ENCODE data around the gene C3orf18. TPM values are rescaled to one million over a fixed set of nuclear protein-coding genes. Genes with fewer than 3 reads are reported as not detected.

C3orf18 gene
- total and polyA plus RNA-seq, 10 of the 15 experiments (the other 5 are each of a cell fraction or from before 2014, with no cell fraction given) = 0.06 to 3.2 (median 0.66) TPM

- no peaks in the 10 kb centered on the region for H4K20me1 ChIP-seq (ENCODE audit: control insufficient read depth, insufficient read depth)
- TF ChIP-seq STAT1 (conservative IDR thresholded peaks at IDR 0.05) = no peak
- no peak overlapping the region for H3K4me3 ChIP-seq
- ChIA-PET RAD21 (ENCODE audit: unreplicated experiment) (interaction anchor here (1.3 to 3.0 kb wide), 3 partner anchors 8 to 13 kb away, joined by 3 to 32 read pairs (median 15); partner anchors contain the start of gene CISH), CTCF (interaction anchor here (1.3 to 4.8 kb wide), 7 partner anchors 10 to 32 kb away, joined by 3 to 42 read pairs (median 5); no protein-coding TSS in a partner anchor), SMC1A (ENCODE audit: uncharacterized antibody, unreplicated experiment) (interaction anchor here (1.2 kb wide), 1 partner anchor 10 kb away, joined by 6 read pairs; no protein-coding TSS in a partner anchor), POLR2A (interaction anchor here (1.1 to 7.6 kb wide), 2 partner anchors 13 to 17 kb away, joined by 3 to 65 read pairs; no protein-coding TSS in a partner anchor)
- H3K4me1 ChIP-seq (ENCODE audit: control insufficient read depth, insufficient read depth, low read length) = peaks cover 21% of the 10 kb centered on the region
- DNase-seq (ENCODE audit: low read depth, low spot score) (no peak), FAIRE-seq (no peak), ATAC-seq (no peak)
- H3K27me3 ChIP-seq (replicated peaks in 1 of 2; ENCODE audit: control insufficient read depth in 2 of 2, insufficient read depth in 2 of 2, low read length in 1 of 2) = no peaks in the 10 kb centered on the region
- no peak overlapping the region for H3K27ac ChIP-seq (ENCODE audit: control insufficient read depth, insufficient read depth)
- WGBS (ENCODE audit: insufficient coverage, insufficient replicate concordance, low lambda C conversion rate, missing lambda C conversion rate) = 45% methylated on average over 4 of the region's 4 CpGs
- H3K4me2 ChIP-seq (ENCODE audit: control insufficient read depth, insufficient read depth) = no peak overlapping the region
- intact Hi-C loops (cut with micrococcal nuclease; ENCODE audit: unreplicated experiment) (no loop called here), in situ Hi-C loops (cut with MboI) (loop anchor here (25.0 kb wide), 1 partner anchor 1084 kb away; no protein-coding TSS in a partner anchor)
- no TSS peak for BruUV-seq (replicated peaks)
- no peaks in the 10 kb centered on the region for H3K36me3 ChIP-seq (ENCODE audit: control insufficient read depth in 2 of 2, insufficient read depth in 2 of 2, low read length in 1 of 2)
- no peaks in the 10 kb centered on the region for H3K9me3 ChIP-seq (replicated peaks; ENCODE audit: control insufficient read depth, insufficient read depth, low read length)
- H3K9ac ChIP-seq (ENCODE audit: control insufficient read depth, insufficient read depth, low read length) = no peak overlapping the region
- H3K79me2 ChIP-seq (ENCODE audit: control insufficient read depth, insufficient read depth, low read length) = no peaks in the 10 kb centered on the region
- no peak overlapping the region for H2AFZ ChIP-seq (ENCODE audit: control insufficient read depth, low read depth, low read length)
Observed at GRCh38 chr3:50603261-50604109, 35.9 kb upstream of the C3orf18 start.

GRCh38 chr3:50602595-50603191 lies 35.1 kb upstream of the C3orf18 start:
- no peak overlapping the region for H2AFZ ChIP-seq (ENCODE audit: control insufficient read depth, low read depth, low read length)
- TF ChIP-seq RB1 (IDR thresholded peaks at IDR 0.05; ENCODE audit: borderline replicate concordance) (no peak), MYC (IDR thresholded peaks at IDR 0.05; ENCODE audit: insufficient read depth, insufficient read length, insufficient replicate concordance, low read length, severe bottlenecking) (no peak), ZBED1 (IDR thresholded peaks at IDR 0.05; ENCODE audit: borderline replicate concordance) (no peak), ZNF622 (IDR thresholded peaks at IDR 0.05) (no peak), BACH1 (IDR thresholded peaks at IDR 0.05; ENCODE audit: borderline replicate concordance) (no peak), RBBP5 (conservative IDR thresholded peaks at IDR 0.05) (no peak), NR2F1 (conservative IDR thresholded peaks at IDR 0.05) (no peak), POLR2AphosphoS5 (IDR thresholded peaks at IDR 0.05; ENCODE audit: low read length) (no peak)
- no peak for FAIRE-seq
- intact Hi-C loops (cut with micrococcal nuclease; ENCODE audit: unreplicated experiment) (no loop called here), in situ Hi-C loops (cut with MboI) (loop anchor here (25.0 kb wide), 1 partner anchor 1085 kb away; no protein-coding TSS in a partner anchor)
- no peaks in the 10 kb centered on the region for H3K9me3 ChIP-seq (replicated peaks; ENCODE audit: control insufficient read depth, insufficient read depth, low read length)
- no peak for ATAC-seq
- ChIA-PET RAD21 (ENCODE audit: unreplicated experiment) (interaction anchor here (1.3 to 3.0 kb wide), 4 partner anchors 8 to 31 kb away, joined by 3 to 32 read pairs (median 10); partner anchors contain the start of gene CISH), SMC1A (ENCODE audit: uncharacterized antibody, unreplicated experiment) (interaction anchor here (1.1 to 3.3 kb wide), 5 partner anchors 11 to 34 kb away, joined by 3 to 15 read pairs (median 5); partner anchors contain the start of gene HEMK1), CTCF (interaction anchor here (1.3 to 4.8 kb wide), 7 partner anchors 8 to 31 kb away, joined by 3 to 42 read pairs (median 13); partner anchors contain the start of gene CISH), POLR2A (interaction anchor here (0.9 to 7.6 kb wide), 6 partner anchors 8 to 36 kb away, joined by 3 to 65 read pairs (median 7); partner anchors contain the start of genes C3orf18, CISH and HEMK1)
- no peaks in the 10 kb centered on the region for H3K36me3 ChIP-seq (ENCODE audit: control insufficient read depth in 2 of 2, insufficient read depth in 2 of 2, low read length in 1 of 2)
- H3K9ac ChIP-seq (ENCODE audit: control insufficient read depth, insufficient read depth, low read length) = no peak overlapping the region
- H3K27ac ChIP-seq (ENCODE audit: control insufficient read depth, insufficient read depth) = no peak overlapping the region
- H3K4me2 ChIP-seq (ENCODE audit: control insufficient read depth, insufficient read depth) = no peak overlapping the region
- H3K4me1 ChIP-seq (ENCODE audit: control insufficient read depth, insufficient read depth, low read length) = peaks cover 21% of the 10 kb centered on the region
- DNase-seq (ENCODE audit: low read depth, low spot score) = no peak
- no peaks in the 10 kb centered on the region for H3K27me3 ChIP-seq (replicated peaks in 1 of 2; ENCODE audit: control insufficient read depth in 2 of 2, insufficient read depth in 2 of 2, low read length in 1 of 2)
- BruUV-seq (replicated peaks) = no TSS peak
- WGBS (ENCODE audit: insufficient coverage, insufficient replicate concordance, low lambda C conversion rate, missing lambda C conversion rate) = 40% methylated on average over 9 of the region's 9 CpGs
- no peak overlapping the region for H3K4me3 ChIP-seq
- no peaks in the 10 kb centered on the region for H3K79me2 ChIP-seq (ENCODE audit: control insufficient read depth, insufficient read depth, low read length)
- H4K20me1 ChIP-seq (ENCODE audit: control insufficient read depth, insufficient read depth) = no peaks in the 10 kb centered on the region
